ENCODE data around the gene GUCA2B.
A peak's percentile ranks its signal among the peaks of the same experiment; 100 is the strongest.

GUCA2B gene

DNA sequence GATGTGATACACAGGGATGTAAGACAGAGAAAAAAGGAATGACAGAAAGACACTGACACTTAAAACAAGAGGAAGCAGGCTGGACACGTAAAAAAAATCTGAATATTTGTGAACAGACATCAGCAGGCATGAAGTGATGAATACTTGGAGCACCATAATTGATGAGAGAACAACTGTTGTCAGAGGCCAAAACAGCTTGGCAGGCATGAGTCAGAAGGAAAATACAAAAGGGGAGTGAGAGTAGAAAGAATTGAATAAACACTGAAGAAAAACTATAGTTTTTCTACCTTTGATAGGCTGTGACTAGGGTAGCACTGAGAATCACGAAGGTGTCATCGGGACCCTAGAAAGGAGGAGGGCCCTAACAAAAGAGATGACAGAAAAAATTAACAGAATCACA, 32.9 kb downstream of the GUCA2B start:
- peak; percentile 69 for DNase-seq (ENCODE audit: low spot score)

DNA sequence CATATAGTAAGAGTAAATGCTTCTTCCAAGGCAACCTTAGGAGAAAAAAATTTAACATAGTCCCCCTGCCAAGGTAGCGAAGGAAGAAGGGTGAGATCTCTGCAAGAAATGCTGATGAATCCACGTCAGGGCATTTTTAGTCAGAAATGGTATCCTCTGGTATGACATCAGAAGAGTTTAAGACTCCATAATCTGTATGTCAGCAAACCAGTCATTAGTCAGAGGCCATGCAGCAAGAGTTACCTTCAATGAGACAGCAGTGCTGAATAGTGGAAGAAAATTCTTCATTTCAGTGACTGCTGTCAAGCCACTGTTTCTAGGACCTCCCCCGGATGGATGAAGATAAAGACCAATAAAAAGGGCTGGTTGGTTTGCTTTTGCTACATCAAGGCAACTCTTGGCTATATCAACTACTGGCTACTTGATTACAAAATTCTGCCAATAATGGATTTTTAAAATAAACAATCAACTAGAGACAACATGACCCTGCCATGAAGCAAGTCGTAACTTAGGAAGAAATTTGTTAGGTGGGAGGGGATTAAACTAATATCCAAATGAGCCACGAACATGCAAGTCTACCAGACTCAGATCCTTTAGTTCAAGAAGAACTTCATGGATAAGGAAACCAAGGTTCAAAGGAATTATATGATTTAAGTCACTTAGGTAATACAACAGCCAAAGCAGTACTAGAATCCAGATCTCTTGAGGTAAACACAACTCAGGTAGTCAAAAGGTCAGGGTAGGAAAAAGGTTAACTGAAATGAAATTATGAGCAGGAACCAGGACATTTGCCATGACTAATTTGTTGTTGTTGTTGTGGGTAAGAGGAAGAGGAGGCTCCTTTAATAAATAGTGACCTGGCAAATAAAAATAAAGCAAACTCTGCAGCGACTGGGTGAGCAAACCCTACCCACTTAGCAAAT, 37.0 kb downstream of the GUCA2B start:
- no peak for DNase-seq (ENCODE audit: low spot score)

DNA sequence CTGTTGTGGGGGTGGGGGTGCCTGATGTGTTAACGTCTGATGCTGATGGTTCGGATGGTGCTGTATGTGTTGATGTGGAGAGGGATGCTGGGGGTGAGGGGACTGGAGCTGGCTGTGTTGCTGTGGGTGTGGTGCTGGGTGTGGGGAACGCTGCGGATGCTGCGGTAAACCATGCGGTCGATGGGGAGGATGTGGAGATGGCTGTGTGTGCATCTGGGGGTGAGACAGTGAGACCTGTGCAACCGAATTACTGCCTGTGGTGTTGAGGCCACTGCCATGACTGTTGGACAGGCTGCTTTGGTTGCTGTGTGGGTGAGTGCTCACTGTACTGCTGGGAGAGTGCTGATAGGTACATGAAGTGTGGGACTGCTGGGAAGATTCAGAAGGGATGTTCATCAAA, 38.1 kb downstream of the GUCA2B start:
- DNase-seq (ENCODE audit: low spot score), result no peak

DNA sequence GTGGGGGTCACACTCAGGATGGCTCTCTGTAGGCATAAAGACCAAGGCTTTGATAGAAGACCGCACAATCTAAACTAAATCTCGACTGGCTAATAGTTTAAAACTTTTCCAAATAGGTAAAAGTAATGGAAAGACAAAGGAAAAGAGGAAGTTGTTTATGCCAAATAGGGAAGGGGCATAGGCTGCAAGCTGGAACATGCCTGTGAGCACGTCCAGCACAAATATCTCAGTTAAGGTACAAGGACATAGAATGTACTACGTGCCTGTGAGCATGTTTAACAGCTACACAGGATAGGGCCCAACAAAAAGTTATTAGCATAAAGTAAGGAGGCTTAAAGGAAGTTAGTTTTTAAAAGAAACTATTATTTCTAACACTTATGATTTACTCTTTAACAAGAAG, 38.9 kb downstream of the GUCA2B start:
- no peak for DNase-seq (ENCODE audit: low spot score)

DNA sequence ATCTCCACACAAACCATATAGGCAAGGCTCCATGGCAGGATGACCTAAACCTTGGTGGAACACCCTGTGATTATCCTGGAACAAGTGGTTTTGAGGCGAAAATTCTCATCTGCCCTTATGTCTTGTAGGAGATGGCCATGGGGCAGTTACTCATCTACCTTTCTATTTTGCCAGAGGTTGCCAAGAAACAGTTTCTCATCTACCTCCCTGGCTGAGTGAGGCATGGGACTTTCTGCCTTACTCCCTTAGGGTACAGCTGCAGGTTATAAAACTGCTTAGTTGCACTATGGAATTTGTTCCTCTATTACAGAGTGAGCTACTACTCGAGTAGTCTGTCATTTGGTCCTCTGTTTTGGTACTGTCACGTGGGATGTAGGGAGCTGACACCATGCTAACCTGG, 42.6 kb downstream of the GUCA2B start:
- DNase-seq (ENCODE audit: low spot score), result no peak

DNA sequence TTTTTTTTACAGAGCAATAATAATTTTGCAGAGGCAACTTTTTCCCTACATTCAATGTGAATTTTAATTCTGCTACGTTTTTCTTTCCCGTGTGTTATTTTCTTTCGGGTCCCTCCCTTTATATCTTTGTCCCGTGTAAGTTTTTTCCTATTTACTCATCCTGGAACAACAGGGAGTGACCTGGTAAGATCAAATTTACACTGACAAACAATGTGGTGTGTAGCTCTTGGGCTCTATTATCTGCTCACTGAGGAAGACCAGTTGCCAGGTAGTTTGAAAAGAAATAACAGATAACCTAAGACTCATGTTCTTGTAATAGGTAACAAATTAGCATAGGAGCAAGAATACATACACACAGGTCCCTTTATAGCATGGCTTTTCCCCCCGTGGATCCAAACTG, 45.0 kb downstream of the GUCA2B start:
- DNase-seq (ENCODE audit: low spot score), result no peak

DNA sequence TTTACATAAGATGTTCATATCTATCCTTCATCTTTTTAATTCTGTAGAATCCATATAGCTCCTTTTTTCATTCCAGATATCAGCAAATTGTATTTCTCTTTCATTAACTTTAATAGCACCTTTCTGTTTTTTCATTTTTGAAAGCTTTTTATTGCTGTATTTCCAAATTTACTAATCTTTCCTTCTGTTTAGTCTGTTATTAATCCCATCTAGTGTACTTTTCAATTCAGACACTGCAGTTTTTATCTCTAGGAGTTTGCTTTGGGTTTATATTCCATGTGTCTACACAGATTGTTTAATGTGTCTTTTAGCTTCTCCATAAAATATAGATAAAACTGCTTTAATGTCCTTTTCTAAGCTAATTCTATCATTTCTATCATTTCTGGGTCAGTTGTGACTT, 48.8 kb downstream of the GUCA2B start:
- DNase-seq (ENCODE audit: low spot score), result no peak
